ENCODE measurements around the gene VPS51. TPM values are rescaled to one million over a fixed set of nuclear protein-coding genes. Genes with fewer than 3 reads are reported as not detected.

Gene VPS51
- polyA plus RNA-seq, 3 donors, result 37.2 to 77.3 (median 39.4) TPM

- no CpG with 5 or more reads among the region's 1 CpG for WGBS (ENCODE audit: insufficient coverage)
- Histone ChIP-seq H4K20me1 (ENCODE audit: insufficient read depth, low read length) (no peaks in the 10 kb centered on the region), H3K27me3 (ENCODE audit: control insufficient read depth in 2 of 2, insufficient read depth in 2 of 2, low read length in 2 of 2) (no peaks in the 10 kb centered on the region), H3K36me3 (replicated peaks in 1 of 2; ENCODE audit: control insufficient read depth in 1 of 2, insufficient read depth in 2 of 2, low read length in 2 of 2) (no peaks in the 10 kb centered on the region), H3K9me3 (replicated peaks in 1 of 2; ENCODE audit: control insufficient read depth in 1 of 2, insufficient read depth in 1 of 2, low read length in 2 of 2) (no peaks in the 10 kb centered on the region), H3K9ac (ENCODE audit: insufficient read depth, low read length, poor library complexity, severe bottlenecking) (no peak overlapping the region), H2AFZ (ENCODE audit: insufficient read depth, low read depth, low read length, poor library complexity, severe bottlenecking) (no peak overlapping the region), H3K4me1 (ENCODE audit: control insufficient read depth in 1 of 2, insufficient read depth in 2 of 2, low read length in 2 of 2) (peaks cover 3 to 9% of the 10 kb centered on the region in 2 donors), H3K4me3 (replicated peaks in 1 of 3; ENCODE audit: low read depth in 2 of 3, low read length in 3 of 3) (no peak overlapping the region), H3K79me2 (ENCODE audit: insufficient read depth, low read length) (no peaks in the 10 kb centered on the region), H3K4me2 (replicated peaks; ENCODE audit: extremely low read depth, low read length, poor library complexity, severe bottlenecking) (no peak overlapping the region), H3K27ac (ENCODE audit: low read depth in 1 of 2, low read length in 2 of 2) (no peak overlapping the region)
- no peak overlapping the region for H3K27ac Mint-ChIP-seq
- H3K4me3 Mint-ChIP-seq, result no peak overlapping the region
- peaks cover 0 to 5% (median 0%) of the 10 kb centered on the region in 7 donors for H3K9me3 Mint-ChIP-seq
- peaks cover 20% of the 10 kb centered on the region for H3K4me1 Mint-ChIP-seq
- intact Hi-C loops (cut with micrococcal nuclease), result no loop called here
- no peak for TF ChIP-seq CTCF (IDR thresholded peaks at IDR 0.05)
- H3K36me3 Mint-ChIP-seq, result no peaks in the 10 kb centered on the region
- DNase-seq, result no peak
- H3K27me3 Mint-ChIP-seq (ENCODE audit: low read depth in 3 of 3), result peaks cover 5 to 12% (median 8%) of the 10 kb centered on the region in 3 donors
These were observed 40.5 kb upstream of the VPS51 start for GRCh38 chr11:65055538-65055937.

GRCh38 chr11:65056999-65057398 is 39.0 kb upstream of the VPS51 start:
- H3K4me2 ChIP-seq (replicated peaks; ENCODE audit: extremely low read depth, low read length, poor library complexity, severe bottlenecking), result no peak overlapping the region
- no peaks in the 10 kb centered on the region for H3K36me3 ChIP-seq (replicated peaks in 1 of 2; ENCODE audit: control insufficient read depth in 1 of 2, insufficient read depth in 2 of 2, low read length in 2 of 2)
- H3K4me3 Mint-ChIP-seq, result no peak overlapping the region
- intact Hi-C loops (cut with micrococcal nuclease), result no loop called here
- no peak overlapping the region for H3K9ac ChIP-seq (ENCODE audit: insufficient read depth, low read length, poor library complexity, severe bottlenecking)
- H4K20me1 ChIP-seq (ENCODE audit: insufficient read depth, low read length), result no peaks in the 10 kb centered on the region
- no peaks in the 10 kb centered on the region for H3K36me3 Mint-ChIP-seq
- H3K4me1 Mint-ChIP-seq, result peaks cover 33% of the 10 kb centered on the region
- H3K9me3 Mint-ChIP-seq, result peaks cover 0 to 5% (median 1%) of the 10 kb centered on the region in 7 donors
- no peaks in the 10 kb centered on the region for H3K9me3 ChIP-seq (replicated peaks in 1 of 2; ENCODE audit: control insufficient read depth in 1 of 2, insufficient read depth in 1 of 2, low read length in 2 of 2)
- H3K27ac ChIP-seq (ENCODE audit: low read depth in 1 of 2, low read length in 2 of 2), result no peak overlapping the region
- TF ChIP-seq CTCF (IDR thresholded peaks at IDR 0.05), result no peak
- peaks cover 5 to 12% of the 10 kb centered on the region in 2 donors for H3K4me1 ChIP-seq (ENCODE audit: control insufficient read depth in 1 of 2, insufficient read depth in 2 of 2, low read length in 2 of 2)
- WGBS (ENCODE audit: insufficient coverage), result 92% methylated on average over 2 of the region's 6 CpGs
- no peaks in the 10 kb centered on the region for H3K79me2 ChIP-seq (ENCODE audit: insufficient read depth, low read length)
- no peak overlapping the region for H3K27ac Mint-ChIP-seq
- peaks cover 9 to 16% (median 14%) of the 10 kb centered on the region in 3 donors for H3K27me3 Mint-ChIP-seq (ENCODE audit: low read depth in 3 of 3)
- H3K4me3 ChIP-seq (replicated peaks in 1 of 3; ENCODE audit: low read depth in 2 of 3, low read length in 3 of 3), result no peak overlapping the region
- H3K27me3 ChIP-seq (ENCODE audit: control insufficient read depth in 2 of 2, insufficient read depth in 2 of 2, low read length in 2 of 2), result no peaks in the 10 kb centered on the region
- no peak overlapping the region for H2AFZ ChIP-seq (ENCODE audit: insufficient read depth, low read depth, low read length, poor library complexity, severe bottlenecking)
- DNase-seq, result no peak
